Heart left ventricle (tissue), 13 donors: ENCODE measurements around the gene FAM98A.

Experiments used
- POLR2A ChIP-seq, 2 donors: fragments of 450-650 bp; IDR thresholded peaks; one replicate each; pipeline ENCODE4 v1.6.1; 2017; ENCODE audit warnings: antibody characterized with exemption in 2 of 2, mild to moderate bottlenecking in 2 of 2, moderate library complexity in 2 of 2
- TF ChIP-seq, protein P1 (sequence below), 12 donors: fragments of 200-600 bp; sonication (generic) in 4 of 12; IDR thresholded peaks; one replicate each; pipeline versions ENCODE4 v1.5.0 to v1.8.0; 2018 to 2022; ENCODE audit warnings: antibody characterized with exemption in 12 of 12, mild to moderate bottlenecking in 5 of 12
- donor health status: ischemic (EF 13 %, LVEDD 7.1; RV severe dilation, severe dysfunction).
- donor health status: DM: no; HTN: yes; CAD: no.
- donor health status: DM: no; HTN: no; CAD: no.
- donor health status: ischemic (EF 25% LVEDD 6.9; RV normal size, moderate dysfunction).
- donor health status: ischemic (EF 25% LVEDD 5.7; RV mildly dilated, moderate dysfunction).
- donor health status: ischemic (EF 35%, LVEDD 5.7; RV mildly dilated, moderate dysfunction).
- donor health status: nonischemic (EF 11% LVEDD 7.7; RV severe dilation, severe dysfunction).
- donor health status: DM: yes; HTN: yes; CAD: no.
- donor health status: PGD.
- donor health status: ischemic (EF 29% LVEDD 5.4; RV normal size, mild dysfunction).
- donor health status: nonischemic (EF 23%, LVEDD 6.1; RV moderate dilation, normal function).

- TF ChIP-seq, protein P1, sequence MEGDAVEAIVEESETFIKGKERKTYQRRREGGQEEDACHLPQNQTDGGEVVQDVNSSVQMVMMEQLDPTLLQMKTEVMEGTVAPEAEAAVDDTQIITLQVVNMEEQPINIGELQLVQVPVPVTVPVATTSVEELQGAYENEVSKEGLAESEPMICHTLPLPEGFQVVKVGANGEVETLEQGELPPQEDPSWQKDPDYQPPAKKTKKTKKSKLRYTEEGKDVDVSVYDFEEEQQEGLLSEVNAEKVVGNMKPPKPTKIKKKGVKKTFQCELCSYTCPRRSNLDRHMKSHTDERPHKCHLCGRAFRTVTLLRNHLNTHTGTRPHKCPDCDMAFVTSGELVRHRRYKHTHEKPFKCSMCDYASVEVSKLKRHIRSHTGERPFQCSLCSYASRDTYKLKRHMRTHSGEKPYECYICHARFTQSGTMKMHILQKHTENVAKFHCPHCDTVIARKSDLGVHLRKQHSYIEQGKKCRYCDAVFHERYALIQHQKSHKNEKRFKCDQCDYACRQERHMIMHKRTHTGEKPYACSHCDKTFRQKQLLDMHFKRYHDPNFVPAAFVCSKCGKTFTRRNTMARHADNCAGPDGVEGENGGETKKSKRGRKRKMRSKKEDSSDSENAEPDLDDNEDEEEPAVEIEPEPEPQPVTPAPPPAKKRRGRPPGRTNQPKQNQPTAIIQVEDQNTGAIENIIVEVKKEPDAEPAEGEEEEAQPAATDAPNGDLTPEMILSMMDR (IDR thresholded peaks at IDR 0.05) = no peak
- TF ChIP-seq POLR2A (IDR thresholded peaks at IDR 0.05) = no peak
These were observed 9.7 kb downstream of the FAM98A start for GRCh38 chr2:33589444-33589843.
